Measurements from ENCODE around the gene CCDC83. TPM values are rescaled to one million over a fixed set of nuclear protein-coding genes. Genes with fewer than 3 reads are reported as not detected.

CCDC83 gene
- total RNA-seq, 1 donor from 2014 or later: not detected

DNA sequence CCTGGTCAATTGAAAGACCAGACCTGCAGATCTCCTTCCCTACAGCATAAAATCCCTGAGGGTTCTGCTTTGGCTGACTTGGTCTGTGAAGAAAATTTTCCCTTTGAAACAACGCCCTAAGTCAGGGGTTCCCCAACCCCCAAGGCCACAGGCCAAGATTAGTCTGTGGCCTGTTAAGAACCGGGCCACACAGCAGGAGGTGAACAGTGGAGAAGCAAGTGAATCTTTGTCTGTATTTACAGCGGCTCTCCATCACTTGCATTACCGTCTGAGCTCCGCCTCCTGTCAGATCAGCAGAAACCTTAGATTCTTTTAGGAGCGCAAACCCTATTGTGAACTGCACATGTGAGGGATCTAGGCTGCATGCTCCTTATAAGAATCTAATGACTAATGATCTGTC, 38.2 kb downstream of the CCDC83 start:
- H3K36me3 Mint-ChIP-seq (ENCODE audit: low read depth, unreplicated experiment): no peaks in the 10 kb centered on the region
- no peaks in the 10 kb centered on the region for H3K27me3 Mint-ChIP-seq (ENCODE audit: unreplicated experiment)
- no peaks in the 10 kb centered on the region for H3K4me1 Mint-ChIP-seq (ENCODE audit: unreplicated experiment)
- H3K27ac Mint-ChIP-seq (ENCODE audit: unreplicated experiment): no peak overlapping the region
- TF ChIP-seq, protein P1, sequence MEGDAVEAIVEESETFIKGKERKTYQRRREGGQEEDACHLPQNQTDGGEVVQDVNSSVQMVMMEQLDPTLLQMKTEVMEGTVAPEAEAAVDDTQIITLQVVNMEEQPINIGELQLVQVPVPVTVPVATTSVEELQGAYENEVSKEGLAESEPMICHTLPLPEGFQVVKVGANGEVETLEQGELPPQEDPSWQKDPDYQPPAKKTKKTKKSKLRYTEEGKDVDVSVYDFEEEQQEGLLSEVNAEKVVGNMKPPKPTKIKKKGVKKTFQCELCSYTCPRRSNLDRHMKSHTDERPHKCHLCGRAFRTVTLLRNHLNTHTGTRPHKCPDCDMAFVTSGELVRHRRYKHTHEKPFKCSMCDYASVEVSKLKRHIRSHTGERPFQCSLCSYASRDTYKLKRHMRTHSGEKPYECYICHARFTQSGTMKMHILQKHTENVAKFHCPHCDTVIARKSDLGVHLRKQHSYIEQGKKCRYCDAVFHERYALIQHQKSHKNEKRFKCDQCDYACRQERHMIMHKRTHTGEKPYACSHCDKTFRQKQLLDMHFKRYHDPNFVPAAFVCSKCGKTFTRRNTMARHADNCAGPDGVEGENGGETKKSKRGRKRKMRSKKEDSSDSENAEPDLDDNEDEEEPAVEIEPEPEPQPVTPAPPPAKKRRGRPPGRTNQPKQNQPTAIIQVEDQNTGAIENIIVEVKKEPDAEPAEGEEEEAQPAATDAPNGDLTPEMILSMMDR (IDR thresholded peaks at IDR 0.05; ENCODE audit: unreplicated experiment): no peak
- no peak overlapping the region for H3K4me3 Mint-ChIP-seq (ENCODE audit: unreplicated experiment)
- H3K9me3 Mint-ChIP-seq (ENCODE audit: unreplicated experiment): no peaks in the 10 kb centered on the region
- DNase-seq (ENCODE audit: low spot score): no peak

DNA sequence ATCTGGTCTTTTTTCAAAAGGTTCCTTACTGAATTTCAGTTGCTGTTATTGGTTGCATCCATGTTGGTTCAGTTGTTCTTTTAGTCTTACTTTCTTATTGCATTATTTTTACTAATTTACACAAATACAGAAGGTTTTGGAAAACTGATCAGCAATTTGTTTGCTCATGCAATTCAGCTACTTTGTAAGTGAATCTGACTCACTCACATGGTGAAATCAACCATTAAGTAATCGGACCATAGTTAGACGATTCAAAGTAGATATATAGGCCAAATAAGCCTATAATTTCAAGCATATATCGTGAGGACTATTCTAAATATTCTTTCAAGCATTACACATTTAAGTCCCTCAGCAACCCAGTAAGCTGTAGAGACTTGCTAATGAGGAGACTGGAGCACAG, 41.7 kb downstream of the CCDC83 start:
- Mint-ChIP-seq H3K4me3 (ENCODE audit: unreplicated experiment) (no peak overlapping the region), H3K4me1 (ENCODE audit: unreplicated experiment) (peaks cover 5% of the 10 kb centered on the region), H3K27ac (ENCODE audit: unreplicated experiment) (no peak overlapping the region), H3K9me3 (ENCODE audit: unreplicated experiment) (no peaks in the 10 kb centered on the region), H3K36me3 (ENCODE audit: low read depth, unreplicated experiment) (no peaks in the 10 kb centered on the region), H3K27me3 (ENCODE audit: unreplicated experiment) (no peaks in the 10 kb centered on the region)
- TF ChIP-seq, protein P1 (IDR thresholded peaks at IDR 0.05; ENCODE audit: unreplicated experiment): no peak
- no peak for DNase-seq (ENCODE audit: low spot score)

DNA sequence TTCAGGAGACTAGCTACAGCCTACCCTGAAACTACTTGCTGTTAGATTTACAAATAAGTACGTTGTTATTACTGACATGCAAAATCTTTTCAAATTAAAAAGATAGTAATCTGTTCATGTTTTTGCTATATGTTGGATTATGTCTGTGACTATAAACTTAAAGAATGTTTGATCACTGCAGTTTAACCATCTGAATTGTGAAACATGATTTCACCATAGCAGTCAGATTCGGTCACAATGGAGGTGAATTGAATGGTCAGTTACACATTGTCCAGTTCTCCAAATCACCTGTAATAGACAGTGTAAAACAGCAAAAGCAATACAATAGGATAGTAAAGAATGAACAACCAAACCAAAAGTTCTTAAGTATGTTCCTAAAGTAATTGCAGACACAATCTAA, 43.3 kb downstream of the CCDC83 start:
- H3K27ac Mint-ChIP-seq (ENCODE audit: unreplicated experiment): no peak overlapping the region
- no peak overlapping the region for H3K4me3 Mint-ChIP-seq (ENCODE audit: unreplicated experiment)
- H3K36me3 Mint-ChIP-seq (ENCODE audit: low read depth, unreplicated experiment): no peaks in the 10 kb centered on the region
- no peaks in the 10 kb centered on the region for H3K27me3 Mint-ChIP-seq (ENCODE audit: unreplicated experiment)
- H3K9me3 Mint-ChIP-seq (ENCODE audit: unreplicated experiment): no peaks in the 10 kb centered on the region
- TF ChIP-seq, protein P1 (IDR thresholded peaks at IDR 0.05; ENCODE audit: unreplicated experiment): no peak
- H3K4me1 Mint-ChIP-seq (ENCODE audit: unreplicated experiment): peaks cover 12% of the 10 kb centered on the region
- DNase-seq (ENCODE audit: low spot score): no peak

DNA sequence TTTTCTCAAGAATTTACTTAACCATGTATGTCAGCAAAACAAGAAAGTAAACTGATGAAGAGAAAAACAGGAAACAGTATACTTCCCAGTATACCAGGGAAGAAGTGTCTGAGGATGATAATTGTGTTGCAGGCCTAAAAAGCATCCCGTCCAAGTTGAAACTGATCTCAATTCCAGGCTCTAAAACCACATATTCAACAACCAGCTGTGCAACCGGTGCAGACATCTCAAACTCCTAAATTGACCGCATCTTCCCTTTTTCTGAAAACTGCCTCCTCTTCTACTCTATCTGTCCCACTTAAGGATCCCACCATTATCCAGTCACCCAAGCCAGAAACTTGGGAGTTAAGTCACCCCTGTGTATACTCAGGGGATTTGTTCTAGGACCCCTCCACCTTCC, 47.2 kb downstream of the CCDC83 start:
- H3K36me3 Mint-ChIP-seq (ENCODE audit: low read depth, unreplicated experiment): no peaks in the 10 kb centered on the region
- TF ChIP-seq, protein P1 (IDR thresholded peaks at IDR 0.05; ENCODE audit: unreplicated experiment): no peak

DNA sequence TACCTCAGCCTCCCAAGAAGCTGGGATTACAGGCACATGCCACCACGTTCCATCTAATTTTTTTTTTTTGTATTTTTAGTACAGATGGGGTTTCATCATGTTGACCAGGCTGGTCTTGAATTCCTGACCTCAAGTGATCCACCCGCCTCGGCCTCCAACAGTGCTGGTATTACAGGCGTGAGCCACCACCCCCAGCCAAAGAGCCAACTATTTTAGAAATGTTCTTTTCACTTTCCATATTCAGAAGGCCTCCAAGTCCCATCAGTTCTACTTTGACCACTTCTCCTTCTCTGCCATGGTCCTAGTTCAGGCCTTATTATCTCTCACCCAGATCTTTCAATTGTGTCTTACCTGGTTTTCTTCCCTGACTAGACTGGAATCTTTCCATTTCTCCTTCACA, 48.2 kb downstream of the CCDC83 start:
- no peaks in the 10 kb centered on the region for H3K36me3 Mint-ChIP-seq (ENCODE audit: low read depth, unreplicated experiment)
- no peaks in the 10 kb centered on the region for H3K9me3 Mint-ChIP-seq (ENCODE audit: unreplicated experiment)
- TF ChIP-seq, protein P1 (IDR thresholded peaks at IDR 0.05; ENCODE audit: unreplicated experiment): no peak
- peaks cover 12% of the 10 kb centered on the region for H3K4me1 Mint-ChIP-seq (ENCODE audit: unreplicated experiment)
- H3K27me3 Mint-ChIP-seq (ENCODE audit: unreplicated experiment): peaks cover 1% of the 10 kb centered on the region
- no peak overlapping the region for H3K27ac Mint-ChIP-seq (ENCODE audit: unreplicated experiment)
- DNase-seq (ENCODE audit: low spot score): no peak
- H3K4me3 Mint-ChIP-seq (ENCODE audit: unreplicated experiment): no peak overlapping the region

More for the DNA sequence above, 47.2 kb downstream of the CCDC83 start:
- peaks cover 1% of the 10 kb centered on the region for H3K27me3 Mint-ChIP-seq (ENCODE audit: unreplicated experiment)
- H3K4me1 Mint-ChIP-seq (ENCODE audit: unreplicated experiment): peaks cover 12% of the 10 kb centered on the region
- no peak for DNase-seq (ENCODE audit: low spot score)
- H3K4me3 Mint-ChIP-seq (ENCODE audit: unreplicated experiment): no peak overlapping the region
- no peaks in the 10 kb centered on the region for H3K9me3 Mint-ChIP-seq (ENCODE audit: unreplicated experiment)
- H3K27ac Mint-ChIP-seq (ENCODE audit: unreplicated experiment): no peak overlapping the region

All from endothelial cell (in vitro differentiated cells).